ENCODE data around the gene OVCA2. TPM values are rescaled to one million over a fixed set of nuclear protein-coding genes. Genes with fewer than 3 reads are reported as not detected.

OVCA2 gene
- total RNA-seq, 1 experiment from 2014 or later: 35.4 TPM

- H3F3A ChIP-seq (ENCODE audit: insufficient read depth, low read depth): peaks cover 28% of the 10 kb centered on the region
- H3K9me2 ChIP-seq (ENCODE audit: insufficient read depth): no peaks in the 10 kb centered on the region
- H2AFZ ChIP-seq: no peak overlapping the region; the same call in 1 of the 2 replicates
- H3K36me3 ChIP-seq (ENCODE audit: low read depth): no peaks in the 10 kb centered on the region
- H3K9me3 ChIP-seq (ENCODE audit: insufficient read depth, low read depth): no peaks in the 10 kb centered on the region
- H3K79me2 ChIP-seq (ENCODE audit: low read depth): 0 out of 2 replicates have a peak, but pooled peaks cover 3% of the 10 kb centered on the region
- BruUV-seq (replicated peaks): no TSS peak
- no peak overlapping the region for H3K27ac ChIP-seq
- TF ChIP-seq CTCF (conservative IDR thresholded peaks at IDR 0.05) (no peak), EZH2 (IDR thresholded peaks at IDR 0.05; ENCODE audit: low read depth) (no peak)
- POLR2A ChIA-PET (ENCODE audit: unreplicated experiment): interaction anchor here (0.7 kb wide), 1 partner anchor 42 kb away, joined by 3 read pairs; no protein-coding TSS in a partner anchor
- CTCF ChIA-PET: no interaction called here
- peaks cover 12% of the 10 kb centered on the region for H3K27me3 ChIP-seq (ENCODE audit: insufficient read depth, low read depth)
- peak overlapping the region; percentile 87 for H3K4me3 ChIP-seq
- H4K20me1 ChIP-seq (ENCODE audit: insufficient read depth): no peaks in the 10 kb centered on the region
- no peak for DNase-seq
- H3K4me2 ChIP-seq: peak overlapping the region; percentile 100
- intact Hi-C loops (cut with micrococcal nuclease; ENCODE audit: unreplicated experiment): no loop called here
- peaks cover 23% of the 10 kb centered on the region for H3K4me1 ChIP-seq (replicated peaks; ENCODE audit: insufficient read depth)
These were observed 7.0 kb downstream of the OVCA2 start for GRCh38 chr17:2048805-2049204.

- intact Hi-C loops (cut with micrococcal nuclease; ENCODE audit: unreplicated experiment): loop anchor here (5.0 kb wide), 3 partner anchors 233 to 353 kb away; partner anchors contain the start of gene MNT
- Histone ChIP-seq H2AFZ (peak overlapping the region; percentile 91), H3K79me2 (ENCODE audit: low read depth) (0 out of 2 replicates have a peak, but pooled peaks cover 3% of the 10 kb centered on the region), H4K20me1 (ENCODE audit: insufficient read depth) (no peaks in the 10 kb centered on the region), H3F3A (ENCODE audit: insufficient read depth, low read depth) (peaks cover 20% of the 10 kb centered on the region), H3K4me2 (peak overlapping the region; percentile 100), H3K36me3 (ENCODE audit: low read depth) (no peaks in the 10 kb centered on the region), H3K9me3 (ENCODE audit: insufficient read depth, low read depth) (no peaks in the 10 kb centered on the region), H3K27me3 (ENCODE audit: insufficient read depth, low read depth) (peaks cover 12% of the 10 kb centered on the region), H3K4me1 (replicated peaks; ENCODE audit: insufficient read depth) (peaks cover 20% of the 10 kb centered on the region), H3K4me3 (peak overlapping the region; percentile 87), H3K9me2 (ENCODE audit: insufficient read depth) (no peaks in the 10 kb centered on the region), H3K27ac (no peak overlapping the region)
- CTCF ChIA-PET: no interaction called here
- POLR2A ChIA-PET (ENCODE audit: unreplicated experiment): interaction anchor here (0.7 kb wide), 1 partner anchor 42 kb away, joined by 3 read pairs; no protein-coding TSS in a partner anchor
- TF ChIP-seq EZH2 (IDR thresholded peaks at IDR 0.05; ENCODE audit: low read depth) (no peak), CTCF (conservative IDR thresholded peaks at IDR 0.05) (no peak)
- DNase-seq: peak in 1 of 2 experiments; percentile 87
- TSS peak; percentile 47 for BruUV-seq (replicated peaks)
These were observed 7.8 kb downstream of the OVCA2 start for GRCh38 chr17:2049333-2050299.

GRCh38 chr17:2050300-2051060 lies 8.7 kb downstream of the OVCA2 start:
- POLR2A ChIA-PET (ENCODE audit: unreplicated experiment): interaction anchor here (0.6 kb wide), 1 partner anchor 341 kb away, joined by 7 read pairs; no protein-coding TSS in a partner anchor
- no TSS peak for BruUV-seq (replicated peaks)
- Histone ChIP-seq H3K27ac (no peak overlapping the region), H3K4me1 (replicated peaks; ENCODE audit: insufficient read depth) (peaks cover 14% of the 10 kb centered on the region), H3K79me2 (ENCODE audit: low read depth) (0 out of 2 replicates have a peak, but pooled peaks cover 3% of the 10 kb centered on the region), H3K36me3 (ENCODE audit: low read depth) (no peaks in the 10 kb centered on the region), H3K9me3 (ENCODE audit: insufficient read depth, low read depth) (no peaks in the 10 kb centered on the region), H3K4me3 (peak overlapping the region; percentile 64; the same call in 1 of the 2 replicates), H3K27me3 (ENCODE audit: insufficient read depth, low read depth) (peaks cover 12% of the 10 kb centered on the region), H2AFZ (0 out of 2 replicates have a peak overlapping the region, but pooled peaks have one; percentile 64), H3K4me2 (peak overlapping the region; percentile 87), H3F3A (ENCODE audit: insufficient read depth, low read depth) (peaks cover 14% of the 10 kb centered on the region), H3K9me2 (ENCODE audit: insufficient read depth) (no peaks in the 10 kb centered on the region), H4K20me1 (ENCODE audit: insufficient read depth) (no peaks in the 10 kb centered on the region)
- CTCF ChIA-PET: interaction anchor here (0.6 kb wide), 2 partner anchors 198 to 334 kb away, joined by 4 to 11 read pairs; no protein-coding TSS in a partner anchor
- TF ChIP-seq EZH2 (IDR thresholded peaks at IDR 0.05; ENCODE audit: low read depth): no peak
- TF ChIP-seq CTCF (conservative IDR thresholded peaks at IDR 0.05): no peak
- intact Hi-C loops (cut with micrococcal nuclease; ENCODE audit: unreplicated experiment): loop anchor here (5.0 kb wide), 3 partner anchors 232 to 352 kb away; partner anchors contain the start of gene MNT
- DNase-seq: peak in 1 of 2 experiments; percentile 55

All from PC-9 (cell line).